Astrocyte (in vitro differentiated cells and primary cell): ENCODE measurements around the gene KAT2B. TPM values are rescaled to one million over a fixed set of nuclear protein-coding genes. Genes with fewer than 3 reads are reported as not detected.

ENCODE experiments used
- DNase-seq: peaks from one replicate; pipeline ENCODE4 v3.0.0-alpha.2; 2010; ENCODE audit warnings: low read depth
- FAIRE-seq: peaks from 2 replicates; lab custom pipeline; 2011; peaks lifted over from hg19 to GRCh38; lab: Jason Lieb, UNC
- H2AFZ ChIP-seq: 2 replicates; pipeline ENCODE4 v1.6.0; 2012; ENCODE audit warnings: low read depth, low read length, inconsistent platforms
- H3K27ac ChIP-seq: 2 replicates; pipeline ENCODE4 v1.5.1; 2011; ENCODE audit warnings: low read depth, low read length, inconsistent platforms
- H3K27me3 ChIP-seq: 2 replicates; pipeline ENCODE4 v1.6.0; 2011; ENCODE audit warnings: low read length, inconsistent platforms; ENCODE audit not compliant: insufficient read depth
- H3K36me3 ChIP-seq: 2 replicates; pipeline ENCODE4 v1.5.1; 2011; ENCODE audit warnings: low read length, inconsistent platforms; ENCODE audit not compliant: insufficient read depth
- H3K4me1 ChIP-seq: 2 replicates; pipeline ENCODE4 v1.5.1; 2011; ENCODE audit warnings: low read length, inconsistent platforms; ENCODE audit not compliant: insufficient read depth
- H3K4me2 ChIP-seq: 2 replicates; pipeline ENCODE4 v1.6.0; 2012; ENCODE audit warnings: low read length, inconsistent platforms
- H3K4me3 ChIP-seq: 2 replicates; pipeline ENCODE4 v1.5.1; 2011; ENCODE audit warnings: low read depth, mild to moderate bottlenecking, low read length, inconsistent platforms; ENCODE audit not compliant: insufficient read depth
- H3K79me2 ChIP-seq: 2 replicates; pipeline ENCODE4 v1.6.0; 2012; ENCODE audit warnings: mild to moderate bottlenecking, low read length, inconsistent platforms; ENCODE audit not compliant: insufficient read depth
- H3K9ac ChIP-seq: 2 replicates; pipeline ENCODE4 v1.6.0; 2012; ENCODE audit warnings: mild to moderate bottlenecking, low read length, inconsistent platforms
- H3K9me3 ChIP-seq: 2 replicates; pipeline ENCODE4 v1.5.1; 2012; ENCODE audit warnings: low read depth, mild to moderate bottlenecking, low read length, inconsistent platforms; ENCODE audit not compliant: insufficient read depth
- H4K20me1 ChIP-seq: 2 replicates; pipeline ENCODE4 v1.6.0; 2012; ENCODE audit warnings: low read length, inconsistent platforms; ENCODE audit not compliant: insufficient read depth
- H3K27ac Mint-ChIP-seq: one replicate; pipeline ENCODE4 v1.8.0; 2021; ENCODE audit warnings: mild to moderate bottlenecking, mixed read lengths; ENCODE audit not compliant: unreplicated experiment
- H3K27me3 Mint-ChIP-seq: one replicate; pipeline ENCODE4 v1.8.0; 2021; ENCODE audit warnings: low read depth, mixed read lengths; ENCODE audit not compliant: unreplicated experiment
- H3K36me3 Mint-ChIP-seq: one replicate; pipeline ENCODE4 v1.8.0; 2021; ENCODE audit warnings: low read depth, mixed read lengths; ENCODE audit not compliant: unreplicated experiment
- H3K4me1 Mint-ChIP-seq: one replicate; pipeline ENCODE4 v1.8.0; 2021; ENCODE audit warnings: low read depth, mixed read lengths; ENCODE audit not compliant: unreplicated experiment
- H3K4me3 Mint-ChIP-seq: one replicate; pipeline ENCODE4 v1.8.0; 2021; ENCODE audit warnings: mild to moderate bottlenecking, moderate library complexity, mixed read lengths; ENCODE audit not compliant: unreplicated experiment
- H3K9me3 Mint-ChIP-seq: one replicate; pipeline ENCODE4 v1.8.0; 2021; ENCODE audit warnings: mild to moderate bottlenecking, mixed read lengths; ENCODE audit not compliant: unreplicated experiment
- EZH2 ChIP-seq: IDR thresholded peaks from 2 replicates; pipeline ENCODE4 v1.6.1; 2012; ENCODE audit warnings: mild to moderate bottlenecking, low read length, inconsistent platforms; ENCODE audit not compliant: insufficient read depth
- total RNA-seq: library from RNA; stranded (reverse); gene quantifications from 2 replicates; pipeline ENCODE4 v1.2.1, GENCODE V29; 2021
- TF ChIP-seq, protein P1 (sequence below): IDR thresholded peaks from 2 replicates; pipeline ENCODE4 v1.5.1; 2011; ENCODE audit warnings: low read depth, mild to moderate bottlenecking, inconsistent platforms, low read length, moderate library complexity; ENCODE audit not compliant: insufficient read depth

The KAT2B gene
- total RNA-seq, 1 donor from 2014 or later, result 4.9 TPM

DNA sequence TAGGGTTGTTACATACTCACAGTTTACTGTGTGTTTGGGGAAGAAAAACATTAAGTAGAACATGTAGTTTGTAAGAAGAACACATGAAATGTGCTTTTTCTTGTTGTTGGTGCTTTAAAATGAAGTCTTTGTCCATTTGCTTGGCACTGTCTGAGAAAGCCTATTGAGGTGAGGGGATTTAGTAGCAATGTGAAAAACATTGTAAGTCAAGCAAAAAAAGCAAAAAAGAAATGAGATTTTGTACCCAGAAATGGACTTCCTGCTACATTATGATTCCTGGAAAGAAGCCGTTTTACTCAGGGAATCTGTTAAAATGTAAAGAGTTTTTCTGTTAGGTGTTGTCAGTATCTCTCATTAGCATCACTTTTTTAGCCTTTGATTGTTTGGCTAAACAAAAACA lies 59.9 kb downstream of the KAT2B start:
- Mint-ChIP-seq H3K4me3 (no peak overlapping the region), H3K4me1 (no peaks in the 10 kb centered on the region), H3K27me3 (no peaks in the 10 kb centered on the region), H3K9me3 (no peaks in the 10 kb centered on the region), H3K36me3 (no peaks in the 10 kb centered on the region), H3K27ac (no peak overlapping the region)
- Histone ChIP-seq H3K4me2 (no peak overlapping the region), H3K79me2 (no peaks in the 10 kb centered on the region), H3K9me3 (no peaks in the 10 kb centered on the region), H3K36me3 (no peaks in the 10 kb centered on the region), H3K4me3 (no peak overlapping the region), H2AFZ (no peak overlapping the region), H4K20me1 (no peaks in the 10 kb centered on the region), H3K4me1 (no peaks in the 10 kb centered on the region), H3K27ac (no peak overlapping the region), H3K27me3 (no peaks in the 10 kb centered on the region), H3K9ac (no peak overlapping the region)
- DNase-seq (no peak), FAIRE-seq (no peak)
- TF ChIP-seq, protein P1, sequence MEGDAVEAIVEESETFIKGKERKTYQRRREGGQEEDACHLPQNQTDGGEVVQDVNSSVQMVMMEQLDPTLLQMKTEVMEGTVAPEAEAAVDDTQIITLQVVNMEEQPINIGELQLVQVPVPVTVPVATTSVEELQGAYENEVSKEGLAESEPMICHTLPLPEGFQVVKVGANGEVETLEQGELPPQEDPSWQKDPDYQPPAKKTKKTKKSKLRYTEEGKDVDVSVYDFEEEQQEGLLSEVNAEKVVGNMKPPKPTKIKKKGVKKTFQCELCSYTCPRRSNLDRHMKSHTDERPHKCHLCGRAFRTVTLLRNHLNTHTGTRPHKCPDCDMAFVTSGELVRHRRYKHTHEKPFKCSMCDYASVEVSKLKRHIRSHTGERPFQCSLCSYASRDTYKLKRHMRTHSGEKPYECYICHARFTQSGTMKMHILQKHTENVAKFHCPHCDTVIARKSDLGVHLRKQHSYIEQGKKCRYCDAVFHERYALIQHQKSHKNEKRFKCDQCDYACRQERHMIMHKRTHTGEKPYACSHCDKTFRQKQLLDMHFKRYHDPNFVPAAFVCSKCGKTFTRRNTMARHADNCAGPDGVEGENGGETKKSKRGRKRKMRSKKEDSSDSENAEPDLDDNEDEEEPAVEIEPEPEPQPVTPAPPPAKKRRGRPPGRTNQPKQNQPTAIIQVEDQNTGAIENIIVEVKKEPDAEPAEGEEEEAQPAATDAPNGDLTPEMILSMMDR, result no peak
- TF ChIP-seq EZH2, result no peak

DNA sequence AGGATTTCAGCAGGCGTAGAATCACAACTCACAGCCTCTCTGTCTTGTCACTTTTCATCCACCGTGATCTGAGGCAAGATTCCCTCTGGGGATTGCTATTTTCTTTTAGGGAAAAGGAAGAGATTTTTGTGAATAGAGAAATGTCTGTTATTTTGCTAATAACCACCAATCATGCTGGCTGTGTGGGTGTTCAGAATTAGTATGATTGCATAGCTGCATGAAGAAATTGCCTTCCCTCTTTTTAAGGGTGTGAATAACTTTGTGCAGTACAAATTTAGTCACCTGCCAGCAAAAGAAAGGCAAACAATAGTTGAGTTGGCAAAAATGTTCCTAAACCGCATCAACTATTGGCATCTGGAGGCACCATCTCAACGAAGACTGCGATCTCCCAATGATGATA lies 60.8 kb downstream of the KAT2B start:
- no peak overlapping the region for H3K27ac Mint-ChIP-seq
- H3K9me3 Mint-ChIP-seq, result no peaks in the 10 kb centered on the region
- no peak overlapping the region for H3K4me3 Mint-ChIP-seq
- Histone ChIP-seq H3K9ac (no peak overlapping the region), H3K36me3 (no peaks in the 10 kb centered on the region), H4K20me1 (no peaks in the 10 kb centered on the region), H3K79me2 (no peaks in the 10 kb centered on the region), H3K4me3 (no peak overlapping the region), H3K27me3 (no peaks in the 10 kb centered on the region), H3K4me1 (no peaks in the 10 kb centered on the region), H2AFZ (no peak overlapping the region), H3K4me2 (no peak overlapping the region), H3K27ac (no peak overlapping the region), H3K9me3 (no peaks in the 10 kb centered on the region)
- H3K36me3 Mint-ChIP-seq, result no peaks in the 10 kb centered on the region
- no peaks in the 10 kb centered on the region for H3K27me3 Mint-ChIP-seq
- no peak for FAIRE-seq
- no peak for DNase-seq
- no peaks in the 10 kb centered on the region for H3K4me1 Mint-ChIP-seq
- TF ChIP-seq, protein P1, result no peak
- no peak for TF ChIP-seq EZH2

DNA sequence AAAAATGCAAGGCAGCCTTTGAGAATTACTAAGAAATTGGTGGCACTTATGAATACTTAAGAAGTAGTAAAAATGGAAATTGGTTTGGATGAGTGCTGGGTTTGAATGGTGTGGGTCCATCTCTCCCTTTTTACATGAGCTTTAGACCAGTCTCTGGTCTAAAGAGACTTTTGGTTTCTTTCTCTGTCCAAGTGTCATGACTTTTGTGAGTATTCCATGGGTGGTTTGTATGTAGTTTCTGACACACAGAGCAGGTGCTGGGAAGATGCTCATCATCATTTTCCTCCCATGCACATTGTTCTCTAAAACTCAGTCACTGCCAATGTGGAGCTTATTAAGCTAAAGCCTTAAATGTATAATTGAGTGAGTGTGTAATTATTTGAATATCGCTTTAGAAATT lies 63.5 kb downstream of the KAT2B start:
- no peaks in the 10 kb centered on the region for H3K27me3 Mint-ChIP-seq
- H3K4me3 ChIP-seq, result no peak overlapping the region
- FAIRE-seq (no peak), DNase-seq (no peak)
- no peak overlapping the region for H3K27ac ChIP-seq
- H2AFZ ChIP-seq, result no peak overlapping the region
- no peaks in the 10 kb centered on the region for H3K36me3 Mint-ChIP-seq
- no peaks in the 10 kb centered on the region for H3K9me3 Mint-ChIP-seq
- H3K27me3 ChIP-seq, result no peaks in the 10 kb centered on the region
- H3K9ac ChIP-seq, result no peak overlapping the region
- H3K4me1 ChIP-seq, result no peaks in the 10 kb centered on the region
- H3K4me2 ChIP-seq, result no peak overlapping the region
- H3K79me2 ChIP-seq, result no peaks in the 10 kb centered on the region
- TF ChIP-seq EZH2, result no peak
- TF ChIP-seq, protein P1, result no peak
- H3K27ac Mint-ChIP-seq, result no peak overlapping the region
- no peaks in the 10 kb centered on the region for H3K4me1 Mint-ChIP-seq
- no peak overlapping the region for H3K4me3 Mint-ChIP-seq
- H3K36me3 ChIP-seq, result no peaks in the 10 kb centered on the region
- no peaks in the 10 kb centered on the region for H3K9me3 ChIP-seq
- no peaks in the 10 kb centered on the region for H4K20me1 ChIP-seq
